CD8-positive, alpha-beta memory T cell (primary cell): ENCODE results near the gene OR6Y1. TPM values are rescaled to one million over a fixed set of nuclear protein-coding genes. Genes with fewer than 3 reads are reported as not detected.
A peak's percentile ranks its signal among the peaks of the same experiment; 100 is the strongest.

Experiments used
- CTCF ChIA-PET: fragments of 350-600 bp; sonication (Branson Sonifier 250); formaldehyde crosslinking; loops from one replicate; lab custom pipeline; 2021; ENCODE audit warnings: antibody characterized with exemption; lab: Charles Lee
- POLR2A ChIA-PET: fragments of 350-600 bp; sonication (Branson Sonifier 250); formaldehyde crosslinking; loops from one replicate; lab custom pipeline; 2021; ENCODE audit warnings: antibody characterized with exemption; lab: Charles Lee
- DNase-seq, 5 donors: peaks; one replicate each; pipeline versions ENCODE4 v3.0.0 to v3.0.0-alpha.2; 2020 to 2022; ENCODE audit warnings: mixed read lengths in 1 of 5
- H3K27ac ChIP-seq: one replicate; pipeline ENCODE4 v1.7.0; 2013; ENCODE audit warnings: low read depth, mild to moderate bottlenecking, low read length, moderate library complexity
- H3K27me3 ChIP-seq: 2 replicates; pipeline ENCODE4 v1.7.0; 2013; ENCODE audit warnings: low read length, mild to moderate bottlenecking; ENCODE audit not compliant: insufficient read depth, poor library complexity, severe bottlenecking
- H3K36me3 ChIP-seq: 2 replicates; pipeline ENCODE4 v1.7.0; 2013; ENCODE audit warnings: mild to moderate bottlenecking, low read length, moderate library complexity; ENCODE audit not compliant: insufficient read depth
- H3K4me1 ChIP-seq: 2 replicates; pipeline ENCODE4 v1.7.0; 2013; ENCODE audit warnings: mild to moderate bottlenecking, low read length, moderate library complexity; ENCODE audit not compliant: insufficient read depth
- H3K4me3 ChIP-seq: 2 replicates; pipeline ENCODE4 v1.7.0; 2013; ENCODE audit warnings: mild to moderate bottlenecking, low read length
- H3K9me3 ChIP-seq: 2 replicates; pipeline ENCODE4 v1.7.0; 2013; ENCODE audit warnings: mild to moderate bottlenecking, low read length
- H3K27ac Mint-ChIP-seq, 8 donors: one replicate each; pipeline ENCODE4 v1.8.0; 2020 to 2021; ENCODE audit warnings: mixed read lengths in 8 of 8, mild to moderate bottlenecking in 6 of 8, inconsistent platforms in 3 of 8, moderate library complexity in 3 of 8
- H3K27me3 Mint-ChIP-seq, 2 donors: one replicate each; pipeline ENCODE4 v1.8.0; 2020 to 2021; ENCODE audit warnings: mixed read lengths in 2 of 2, mild to moderate bottlenecking in 1 of 2, moderate library complexity in 1 of 2
- H3K36me3 Mint-ChIP-seq, 3 donors: one replicate each; pipeline ENCODE4 v1.8.0; 2020 to 2021; ENCODE audit warnings: mixed read lengths in 3 of 3, inconsistent platforms in 1 of 3, mild to moderate bottlenecking in 1 of 3
- H3K4me1 Mint-ChIP-seq, 3 donors: one replicate each; pipeline ENCODE4 v1.8.0; 2020 to 2021; ENCODE audit warnings: mixed read lengths in 3 of 3, inconsistent platforms in 1 of 3, mild to moderate bottlenecking in 1 of 3
- H3K4me3 Mint-ChIP-seq, 7 donors: one replicate each; pipeline ENCODE4 v1.8.0; 2020 to 2021; ENCODE audit warnings: mixed read lengths in 7 of 7, mild to moderate bottlenecking in 6 of 7, moderate library complexity in 4 of 7, inconsistent platforms in 2 of 7
- H3K9me3 Mint-ChIP-seq, 5 donors: one replicate each; pipeline ENCODE4 v1.8.0; 2020 to 2022; ENCODE audit warnings: mixed read lengths in 5 of 5, mild to moderate bottlenecking in 3 of 5, moderate library complexity in 2 of 5, inconsistent platforms in 1 of 5
- polyA plus RNA-seq: library from polyadenylated mRNA; unstranded; fragments of 300-500 nt; fragmentation: Illumina TruSeq; gene quantifications from one replicate; pipeline ENCODE4 v1.2.3, GENCODE V29; 2021
- total RNA-seq, 2 experiments: library from RNA; stranded (reverse); gene quantifications; one replicate each; pipeline ENCODE4 v1.2.3, GENCODE V29; 2021

The OR6Y1 gene
- total and polyA plus RNA-seq, 3 experiments from 2014 or later: not detected

DNA sequence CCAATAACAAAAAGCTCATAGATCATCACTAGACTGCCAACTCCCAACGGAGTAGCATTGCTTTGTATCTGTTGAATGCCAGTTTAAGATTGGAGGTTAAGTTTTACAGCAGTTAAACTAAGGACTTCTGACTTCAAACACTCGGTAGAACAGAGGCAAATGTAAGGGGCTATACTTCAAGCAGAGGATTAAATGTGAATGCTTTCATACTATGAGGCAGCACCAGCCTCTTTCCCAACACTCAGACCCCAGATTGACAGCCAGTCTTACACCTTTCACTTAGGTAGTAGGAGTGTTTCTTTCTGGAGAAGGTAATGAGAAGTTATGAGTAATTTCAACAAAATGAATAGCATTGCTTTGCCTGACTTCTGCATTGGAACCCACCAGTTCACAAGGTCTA, 59.4 kb downstream of the OR6Y1 start:
- Mint-ChIP-seq H3K27ac (peak overlapping the region in 1 of 8 donors; percentile 29), H3K9me3 (no peaks in the 10 kb centered on the region), H3K27me3 (peaks cover 0 to 14% of the 10 kb centered on the region in 2 donors), H3K36me3 (no peaks in the 10 kb centered on the region), H3K4me1 (no peaks in the 10 kb centered on the region), H3K4me3 (no peak overlapping the region)
- DNase-seq: no peak
- H3K27me3 ChIP-seq: no peaks in the 10 kb centered on the region
- H3K9me3 ChIP-seq: no peaks in the 10 kb centered on the region
- no peaks in the 10 kb centered on the region for H3K36me3 ChIP-seq
- H3K27ac ChIP-seq: no peak overlapping the region
- H3K4me3 ChIP-seq: no peak overlapping the region
- ChIA-PET POLR2A (no interaction called here), CTCF (no interaction called here)
- no peaks in the 10 kb centered on the region for H3K4me1 ChIP-seq

Other genes starting within 250 kb of the OR6Y1 start
- gene CD1B, start 222.9 kb downstream of the OR6Y1 start, total RNA-seq: not detected
- not detected for gene CD1B, start 222.9 kb downstream of the OR6Y1 start, polyA plus RNA-seq
- not detected for gene CD1E, start 200.5 kb downstream of the OR6Y1 start, total RNA-seq
- not detected for gene CD1E, start 200.5 kb downstream of the OR6Y1 start, polyA plus RNA-seq
- gene OR10T2, start 154.9 kb downstream of the OR6Y1 start, total RNA-seq: not detected
- gene OR10T2, start 154.9 kb downstream of the OR6Y1 start, polyA plus RNA-seq: not detected
- not detected for gene OR10K2, start 128.2 kb downstream of the OR6Y1 start, total RNA-seq
- gene OR10K2, start 128.2 kb downstream of the OR6Y1 start, polyA plus RNA-seq: not detected
- not detected for gene OR10K1, start 92.6 kb downstream of the OR6Y1 start, total RNA-seq
- not detected for gene OR10K1, start 92.6 kb downstream of the OR6Y1 start, polyA plus RNA-seq
- not detected for gene OR10R2, start 82.2 kb downstream of the OR6Y1 start, total RNA-seq
- gene OR10R2, start 82.2 kb downstream of the OR6Y1 start, polyA plus RNA-seq: not detected
- not detected for gene OR6P1, start 16.2 kb upstream of the OR6Y1 start, total RNA-seq
- not detected for gene OR6P1, start 16.2 kb upstream of the OR6Y1 start, polyA plus RNA-seq
- not detected for gene OR10X1, start 25.5 kb upstream of the OR6Y1 start, total RNA-seq
- not detected for gene OR10X1, start 25.5 kb upstream of the OR6Y1 start, polyA plus RNA-seq
- not detected for gene OR10Z1, start 50.9 kb upstream of the OR6Y1 start, total RNA-seq
- not detected for gene OR10Z1, start 50.9 kb upstream of the OR6Y1 start, polyA plus RNA-seq
- gene SPTA1, start 132.3 kb upstream of the OR6Y1 start, total RNA-seq: not detected
- not detected for gene SPTA1, start 132.3 kb upstream of the OR6Y1 start, polyA plus RNA-seq
- gene OR6K2, start 146.2 kb upstream of the OR6Y1 start, total RNA-seq: not detected
- gene OR6K2, start 146.2 kb upstream of the OR6Y1 start, polyA plus RNA-seq: not detected
- gene OR6K3, start 166.3 kb upstream of the OR6Y1 start, total RNA-seq: not detected
- not detected for gene OR6K3, start 166.3 kb upstream of the OR6Y1 start, polyA plus RNA-seq
- not detected for gene OR6K6, start 200.3 kb upstream of the OR6Y1 start, total RNA-seq
- gene OR6K6, start 200.3 kb upstream of the OR6Y1 start, polyA plus RNA-seq: not detected
- not detected for gene OR6N1, start 217.8 kb upstream of the OR6Y1 start, total RNA-seq
- gene OR6N1, start 217.8 kb upstream of the OR6Y1 start, polyA plus RNA-seq: not detected
- not detected for gene OR6N2, start 226.8 kb upstream of the OR6Y1 start, total RNA-seq
- gene OR6N2, start 226.8 kb upstream of the OR6Y1 start, polyA plus RNA-seq: not detected